ENCODE results near the gene C1QTNF6. TPM values are rescaled to one million over a fixed set of nuclear protein-coding genes. Genes with fewer than 3 reads are reported as not detected.

The C1QTNF6 gene
- total and polyA plus RNA-seq, 2 of the 4 experiments (the other 2 are of a cell fraction): 1.1 to 10.9 TPM

- H3K18ac ChIP-seq (ENCODE audit: low read depth, low read length): no peak overlapping the region
- DNase-seq: no peak
- WGBS, 2 experiments (ENCODE audit: extremely low coverage in 2 of 2, insufficient read length in 1 of 2): 67% methylated on average over 11 of the region's 16 CpGs; no CpG with 5 or more reads in 1 of the 2 experiments
- H3K79me1 ChIP-seq (ENCODE audit: low read depth in 1 of 2, low read length in 2 of 2): no peaks in the 10 kb centered on the region
- H4K20me1 ChIP-seq (ENCODE audit: insufficient read depth, low read length): no peaks in the 10 kb centered on the region
- H3K36me3 ChIP-seq (ENCODE audit: control insufficient read depth, insufficient read depth, low read length): no peaks in the 10 kb centered on the region
- no peaks in the 10 kb centered on the region for H3K9me3 ChIP-seq (ENCODE audit: control insufficient read depth, insufficient read depth, low read length)
- H3K56ac ChIP-seq (ENCODE audit: extremely low read depth, insufficient read depth, low read length): no peak overlapping the region
- H4K91ac ChIP-seq (ENCODE audit: insufficient read depth, low read depth, low read length): no peak overlapping the region
- no peak overlapping the region for H2AFZ ChIP-seq (replicated peaks; ENCODE audit: low read length, poor library complexity)
- CTCF ChIA-PET: no interaction called here
- no peak for ATAC-seq (ENCODE audit: low read depth)
- H3K4me1 ChIP-seq (ENCODE audit: control insufficient read depth, insufficient read depth, low read length): no peaks in the 10 kb centered on the region
- H2AK9ac ChIP-seq (replicated peaks; ENCODE audit: low read depth, low read length, poor library complexity): no peak overlapping the region
- H3K23ac ChIP-seq (ENCODE audit: low read depth, low read length): no peak overlapping the region
- POLR2A ChIA-PET (ENCODE audit: unreplicated experiment): no interaction called here
- H3K4me3 ChIP-seq (ENCODE audit: insufficient read depth, low read depth, low read length): no peak overlapping the region
- in situ Hi-C loops (cut with MboI; ENCODE audit: low sequenced_read_pairs) (no loop called here), intact Hi-C loops (cut with micrococcal nuclease) (no loop called here), dilution Hi-C loops (cut with HindIII; ENCODE audit: low sequenced_read_pairs, unreplicated experiment) (no loop called here)
- no peak overlapping the region for H2BK120ac ChIP-seq (ENCODE audit: low read depth, low read length)
- H3K9me1 ChIP-seq (ENCODE audit: insufficient read depth, low read length): no peaks in the 10 kb centered on the region
- no peak overlapping the region for H2BK15ac ChIP-seq (ENCODE audit: low read depth, low read length)
- no peak overlapping the region for H4K5ac ChIP-seq (ENCODE audit: low read depth, low read length)
- no peak overlapping the region for H3K9ac ChIP-seq (ENCODE audit: low read depth, low read length)
- no peak overlapping the region for H2BK20ac ChIP-seq (ENCODE audit: low read depth, low read length)
- no peak overlapping the region for H3K27ac ChIP-seq (ENCODE audit: insufficient read depth, low read length)
- no peak overlapping the region for H2BK5ac ChIP-seq (ENCODE audit: low read depth, low read length, poor library complexity, severe bottlenecking)
- no peak overlapping the region for H3K4me2 ChIP-seq (ENCODE audit: low read depth, low read length)
- H3K4ac ChIP-seq (ENCODE audit: low read depth, low read length): no peak overlapping the region
- BruUV-seq (replicated peaks): no TSS peak
- H2AK5ac ChIP-seq (ENCODE audit: low read depth, low read length): no peak overlapping the region
- H3K27me3 ChIP-seq (ENCODE audit: control insufficient read depth, insufficient read depth, low read length): peaks cover 56% of the 10 kb centered on the region
- no peak overlapping the region for H3K14ac ChIP-seq (replicated peaks; ENCODE audit: low read depth, low read length)
- no peak for TF ChIP-seq BHLHE40 (IDR thresholded peaks at IDR 0.05; ENCODE audit: low read depth, low read length)
- no peak for TF ChIP-seq NFE2L2 (IDR thresholded peaks at IDR 0.05; ENCODE audit: low read depth, low read length)
- no peak for TF ChIP-seq RFX5 (IDR thresholded peaks at IDR 0.05; ENCODE audit: low read depth, low read length)
- TF ChIP-seq MXI1 (IDR thresholded peaks at IDR 0.05; ENCODE audit: borderline replicate concordance, low read depth, low read length): no peak
- TF ChIP-seq MAZ (IDR thresholded peaks at IDR 0.05; ENCODE audit: borderline replicate concordance, low read depth, low read length): no peak
- TF ChIP-seq USF2 (IDR thresholded peaks at IDR 0.05; ENCODE audit: low read depth, low read length): no peak
- no peak overlapping the region for H4K8ac ChIP-seq (ENCODE audit: low read depth in 2 of 2, low read length in 2 of 2)
Observed at GRCh38 chr22:37133304-37134018, 54.6 kb downstream of the C1QTNF6 start.
